CD4-positive, alpha-beta T cell treated with Interleukin-21 for 1 hour (primary cell): Measurements from ENCODE around the gene S100A14.
"Not testable (repeated sequence)": the region's sequence is repeated elsewhere in the genome, so short reads cannot be mapped to it uniquely, and the experiment has no call there.

ENCODE experiments used
- DNase-seq: peaks from one replicate; pipeline ENCODE4 v3.0.0-alpha.2; 2020

The S100A14 gene

GRCh38 chr1:153614189-153614900 lies 1.8 kb downstream of the S100A14 start:
- DNase-seq = no peak

GRCh38 chr1:153613406-153613805 lies 2.7 kb downstream of the S100A14 start:
- DNase-seq = no peak

GRCh38 chr1:153612755-153613331 lies 3.3 kb downstream of the S100A14 start, which contains the start of gene S100A16:
Gene S100A16 (minus strand): TSS chr1:153613137. CDS start chr1:153608151, 4,986 bp downstream.
- DNase-seq = no peak

GRCh38 chr1:153612111-153612754 lies 3.9 kb downstream of the S100A14 start:
- DNase-seq = no peak

- no peak for DNase-seq
Observed at GRCh38 chr1:153611356-153611755, 4.8 kb downstream of the S100A14 start.

GRCh38 chr1:153610811-153611301 lies 5.3 kb downstream of the S100A14 start:
- DNase-seq = no peak

- DNase-seq = no peak
Observed at GRCh38 chr1:153610334-153610733, 5.8 kb downstream of the S100A14 start.

GRCh38 chr1:153609585-153609907 lies 6.6 kb downstream of the S100A14 start:
- no peak for DNase-seq

GRCh38 chr1:153608742-153609584 lies 7.2 kb downstream of the S100A14 start:
- no peak for DNase-seq

GRCh38 chr1:153608089-153608682 lies 7.9 kb downstream of the S100A14 start:
- no peak for DNase-seq

- no peak for DNase-seq
Observed at GRCh38 chr1:153607381-153607780, 8.7 kb downstream of the S100A14 start.

GRCh38 chr1:153606194-153606593 lies 9.9 kb downstream of the S100A14 start:
- DNase-seq = no peak

GRCh38 chr1:153602749-153603148 lies 13.4 kb downstream of the S100A14 start:
- DNase-seq = no peak

GRCh38 chr1:153599847-153600246 lies 16.3 kb downstream of the S100A14 start:
- DNase-seq = no peak

GRCh38 chr1:153598309-153599172 lies 17.6 kb downstream of the S100A14 start:
- DNase-seq = peak; percentile 27

GRCh38 chr1:153597206-153597605 lies 18.9 kb downstream of the S100A14 start:
- peak; percentile 4 for DNase-seq

- DNase-seq = no peak
Observed at GRCh38 chr1:153592748-153593147, 23.4 kb downstream of the S100A14 start.

GRCh38 chr1:153588482-153588881 lies 27.6 kb downstream of the S100A14 start:
- DNase-seq = no peak

GRCh38 chr1:153588033-153588432 lies 28.1 kb downstream of the S100A14 start:
- not testable (repeated sequence) for DNase-seq

GRCh38 chr1:153587314-153587713 lies 28.8 kb downstream of the S100A14 start:
- no peak for DNase-seq

GRCh38 chr1:153586347-153586746 lies 29.8 kb downstream of the S100A14 start:
- no peak for DNase-seq

- DNase-seq = no peak
Observed at GRCh38 chr1:153585006-153585405, 31.1 kb downstream of the S100A14 start.
